Subcutaneous abdominal adipose tissue (tissue), 5 donors: ENCODE data around the gene DNER.
"Not testable (repeated sequence)": the region's sequence is repeated elsewhere in the genome, so short reads cannot be mapped to it uniquely, and the experiment has no call there.

Experiments used
- H3K27ac ChIP-seq: one replicate; pipeline ENCODE4 v1.7.0; 2013; ENCODE audit warnings: low read depth, mild to moderate bottlenecking, inconsistent platforms, low read length, moderate library complexity
- H3K27me3 ChIP-seq, 5 donors: one replicate each; pipeline ENCODE4 v1.7.0; 2013; ENCODE audit warnings: low read length in 5 of 5, inconsistent platforms in 1 of 5; ENCODE audit not compliant: control insufficient read depth in 5 of 5, insufficient read depth in 4 of 5
- H3K36me3 ChIP-seq, 5 donors: one replicate each; pipeline ENCODE4 v1.7.0; 2013; ENCODE audit warnings: low read length in 5 of 5; ENCODE audit not compliant: control insufficient read depth in 5 of 5, insufficient read depth in 5 of 5
- H3K4me1 ChIP-seq, 5 donors: one replicate each; pipeline ENCODE4 v1.7.0; 2013; ENCODE audit warnings: low read length in 5 of 5, mild to moderate bottlenecking in 3 of 5, moderate library complexity in 1 of 5; ENCODE audit not compliant: control insufficient read depth in 5 of 5, insufficient read depth in 5 of 5
- H3K4me3 ChIP-seq, 5 donors: one replicate each; pipeline ENCODE4 v1.7.0; 2013; ENCODE audit warnings: low read length in 5 of 5, low read depth in 1 of 5
- H3K9ac ChIP-seq, 5 donors: one replicate each; pipeline ENCODE4 v1.7.0; 2013; ENCODE audit warnings: low read length in 5 of 5, mild to moderate bottlenecking in 4 of 5, moderate library complexity in 3 of 5
- H3K9me3 ChIP-seq, 5 donors: one replicate each; pipeline ENCODE4 v1.7.0; 2013; ENCODE audit warnings: low read length in 5 of 5; ENCODE audit not compliant: control insufficient read depth in 5 of 5
- donor health status: healthy.
- donor health status: healthy.
- donor health status: healthy.
- donor health status: healthy.
- donor health status: healthy.

DNER gene

DNA sequence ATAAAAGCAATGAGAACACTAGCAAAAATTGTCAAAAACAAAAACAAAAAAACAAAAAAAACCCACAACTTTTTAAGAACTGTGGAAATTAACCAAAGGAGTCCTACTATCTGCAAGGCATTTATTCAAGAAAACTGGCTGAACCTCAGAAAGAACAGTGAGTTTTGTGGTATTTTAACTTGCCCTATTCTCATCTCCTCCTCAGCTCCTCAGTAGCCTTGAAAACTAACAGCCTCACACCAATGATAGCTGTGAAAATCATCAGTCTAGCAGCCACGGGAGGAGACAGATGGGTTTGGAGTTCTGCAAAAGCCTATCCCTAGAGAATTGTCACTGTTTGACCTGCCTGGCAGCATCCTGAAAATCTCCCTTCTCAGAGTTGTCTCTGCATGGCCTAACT lies 20.1 kb upstream of the DNER start:
- H3K4me1 ChIP-seq: no peaks in the 10 kb centered on the region
- no peak overlapping the region for H3K4me3 ChIP-seq
- H3K27me3 ChIP-seq: no peaks in the 10 kb centered on the region
- H3K36me3 ChIP-seq: no peaks in the 10 kb centered on the region
- no peak overlapping the region for H3K27ac ChIP-seq
- peaks cover 8 to 21% (median 16%) of the 10 kb centered on the region in 5 donors for H3K9me3 ChIP-seq
- no peak overlapping the region for H3K9ac ChIP-seq

DNA sequence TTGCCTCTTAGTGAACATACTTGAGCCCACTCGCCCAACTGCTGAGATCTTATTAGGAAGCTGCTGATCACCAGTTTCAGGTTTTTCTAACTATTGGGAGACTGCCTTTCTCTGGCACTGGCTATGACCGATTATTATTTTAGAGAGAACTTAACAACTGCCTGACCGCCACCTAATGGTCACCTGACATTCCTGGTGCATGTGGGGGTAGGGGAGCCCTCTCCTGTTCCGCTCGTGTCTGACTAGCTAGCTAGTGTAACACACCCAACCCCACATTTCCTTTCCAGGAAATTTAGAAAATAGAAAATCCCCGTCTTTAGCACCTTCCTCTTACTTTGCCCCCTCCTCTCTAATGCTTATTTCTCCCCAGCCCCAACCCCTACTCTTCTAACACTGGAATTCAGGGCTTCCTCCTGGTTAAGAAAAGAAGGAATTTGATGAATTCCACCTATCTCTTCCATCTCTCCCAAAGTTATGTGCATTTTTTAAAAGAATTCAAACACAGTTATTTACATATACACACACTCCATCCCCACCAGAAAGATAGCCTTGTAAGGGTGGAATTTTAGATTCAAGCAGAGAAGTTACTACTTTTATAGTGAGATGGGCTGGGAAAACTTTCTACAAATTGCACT lies 19.4 kb upstream of the DNER start:
- Histone ChIP-seq H3K9me3 (peaks cover 4 to 21% (median 9%) of the 10 kb centered on the region in 5 donors), H3K9ac (no peak overlapping the region), H3K27ac (no peak overlapping the region), H3K4me1 (no peaks in the 10 kb centered on the region), H3K27me3 (no peaks in the 10 kb centered on the region), H3K4me3 (no peak overlapping the region), H3K36me3 (no peaks in the 10 kb centered on the region)

DNA sequence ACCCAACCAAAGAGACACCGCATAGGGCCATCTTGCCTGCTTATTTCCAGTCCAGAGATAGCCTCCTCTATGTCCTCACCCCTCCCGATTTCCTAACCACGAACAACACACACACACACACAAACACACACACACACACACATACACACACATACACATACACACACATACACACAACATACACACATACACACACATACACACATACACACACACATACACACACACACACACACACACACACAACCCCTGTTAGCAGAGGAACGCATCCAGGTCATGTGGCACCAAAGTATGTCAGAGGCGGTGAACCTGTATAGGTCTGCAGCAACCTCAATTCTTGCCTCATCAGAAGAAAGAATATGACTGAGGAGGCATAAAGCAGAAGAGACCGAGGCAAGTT lies 18.5 kb upstream of the DNER start:
- Histone ChIP-seq H3K9ac (no peak overlapping the region), H3K36me3 (no peaks in the 10 kb centered on the region), H3K27ac (no peak overlapping the region), H3K4me1 (no peaks in the 10 kb centered on the region), H3K4me3 (no peak overlapping the region), H3K9me3 (peaks cover 3 to 14% (median 3%) of the 10 kb centered on the region in 5 donors), H3K27me3 (no peaks in the 10 kb centered on the region)

DNA sequence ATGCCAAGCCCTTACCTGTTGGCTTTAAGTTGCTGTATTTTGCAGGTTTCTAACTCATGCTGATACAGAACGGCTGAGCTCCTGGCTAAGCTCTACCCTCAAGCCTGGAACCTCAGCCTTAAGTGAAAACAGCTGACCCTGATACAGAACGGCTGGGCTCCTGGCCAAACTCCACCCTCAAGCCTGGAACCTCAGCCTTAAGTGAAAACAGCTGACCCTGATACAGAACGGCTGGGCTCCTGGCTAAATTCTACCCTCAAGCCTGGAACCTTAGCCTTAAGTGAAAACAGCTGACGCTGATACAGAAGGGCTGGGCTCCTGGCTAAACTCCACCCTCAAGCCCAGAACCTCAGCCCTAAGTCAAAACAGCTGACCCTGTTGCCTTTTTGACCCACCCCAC lies 17.6 kb upstream of the DNER start:
- no peaks in the 10 kb centered on the region for H3K36me3 ChIP-seq
- H3K27me3 ChIP-seq: no peaks in the 10 kb centered on the region
- peaks cover 0 to 9% (median 0%) of the 10 kb centered on the region in 5 donors for H3K9me3 ChIP-seq
- H3K27ac ChIP-seq: no peak overlapping the region
- no peaks in the 10 kb centered on the region for H3K4me1 ChIP-seq
- H3K4me3 ChIP-seq: no peak overlapping the region
- no peak overlapping the region for H3K9ac ChIP-seq

DNA sequence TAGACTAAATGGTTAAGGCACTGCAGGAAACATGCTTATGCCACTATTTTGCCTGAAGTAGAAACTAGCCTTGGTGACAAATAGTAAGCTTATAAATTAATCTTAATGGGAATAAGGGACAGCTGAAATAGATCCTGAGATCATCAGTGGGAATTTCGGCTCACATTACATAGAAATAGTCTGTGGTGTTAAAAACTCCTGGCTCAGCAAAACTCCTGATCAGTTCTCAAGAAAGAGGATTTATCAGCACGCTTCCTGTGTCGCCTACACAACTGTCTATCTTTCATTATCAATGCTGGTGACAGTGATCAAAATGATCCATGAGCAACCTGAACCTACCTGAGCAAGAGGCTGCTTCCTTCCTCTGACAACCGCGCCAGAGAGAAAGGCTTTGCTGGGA lies 17.0 kb upstream of the DNER start:
- Histone ChIP-seq H3K4me3 (no peak overlapping the region), H3K27me3 (no peaks in the 10 kb centered on the region), H3K9ac (no peak overlapping the region), H3K36me3 (no peaks in the 10 kb centered on the region), H3K27ac (no peak overlapping the region), H3K4me1 (no peaks in the 10 kb centered on the region), H3K9me3 (peaks cover 0 to 6% (median 0%) of the 10 kb centered on the region in 5 donors)

DNA sequence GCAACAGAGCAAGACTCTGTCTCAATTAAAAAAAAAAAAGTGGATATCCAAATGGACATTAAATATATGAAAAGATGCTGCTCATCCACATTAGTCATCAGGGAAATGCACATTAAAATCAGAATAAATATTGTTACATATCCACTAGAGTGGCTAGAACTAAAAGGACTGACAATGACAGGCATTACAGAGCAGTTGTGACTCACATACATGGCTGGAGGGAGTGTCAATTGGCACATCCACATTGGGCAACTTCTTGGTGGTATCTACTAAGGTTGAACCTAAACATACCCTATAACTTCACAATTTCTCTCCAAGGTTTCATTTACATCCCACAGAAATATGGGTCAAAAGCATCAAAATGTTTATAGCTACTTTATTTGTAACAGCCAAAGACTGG lies 14.0 kb upstream of the DNER start:
- Histone ChIP-seq H3K27ac (no peak overlapping the region), H3K4me1 (no peaks in the 10 kb centered on the region), H3K9ac (no peak overlapping the region), H3K9me3 (no peaks in the 10 kb centered on the region), H3K36me3 (no peaks in the 10 kb centered on the region), H3K4me3 (no peak overlapping the region), H3K27me3 (no peaks in the 10 kb centered on the region)

DNA sequence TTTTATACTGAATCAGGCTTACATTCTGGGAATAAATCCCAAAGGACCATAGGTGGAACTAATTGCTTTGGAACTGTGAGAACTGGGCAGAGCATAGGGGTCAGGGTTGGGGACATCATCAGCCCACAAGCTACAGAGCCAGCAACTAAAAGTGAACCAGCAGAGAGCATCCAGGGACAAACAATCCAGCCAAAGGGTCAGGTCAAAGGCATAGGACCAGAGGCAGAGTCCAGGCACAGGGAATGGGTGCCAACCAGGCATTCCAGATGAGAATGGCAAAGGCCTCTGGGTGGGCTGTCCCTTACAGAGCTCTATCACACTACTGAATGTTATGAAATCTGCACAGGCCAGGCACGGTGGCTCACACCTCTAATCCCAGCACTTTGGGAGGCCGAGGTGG lies 12.3 kb upstream of the DNER start:
- Histone ChIP-seq H3K27ac (no peak overlapping the region), H3K4me3 (no peak overlapping the region), H3K36me3 (no peaks in the 10 kb centered on the region), H3K4me1 (no peaks in the 10 kb centered on the region), H3K27me3 (no peaks in the 10 kb centered on the region), H3K9me3 (no peaks in the 10 kb centered on the region), H3K9ac (no peak overlapping the region)

DNA sequence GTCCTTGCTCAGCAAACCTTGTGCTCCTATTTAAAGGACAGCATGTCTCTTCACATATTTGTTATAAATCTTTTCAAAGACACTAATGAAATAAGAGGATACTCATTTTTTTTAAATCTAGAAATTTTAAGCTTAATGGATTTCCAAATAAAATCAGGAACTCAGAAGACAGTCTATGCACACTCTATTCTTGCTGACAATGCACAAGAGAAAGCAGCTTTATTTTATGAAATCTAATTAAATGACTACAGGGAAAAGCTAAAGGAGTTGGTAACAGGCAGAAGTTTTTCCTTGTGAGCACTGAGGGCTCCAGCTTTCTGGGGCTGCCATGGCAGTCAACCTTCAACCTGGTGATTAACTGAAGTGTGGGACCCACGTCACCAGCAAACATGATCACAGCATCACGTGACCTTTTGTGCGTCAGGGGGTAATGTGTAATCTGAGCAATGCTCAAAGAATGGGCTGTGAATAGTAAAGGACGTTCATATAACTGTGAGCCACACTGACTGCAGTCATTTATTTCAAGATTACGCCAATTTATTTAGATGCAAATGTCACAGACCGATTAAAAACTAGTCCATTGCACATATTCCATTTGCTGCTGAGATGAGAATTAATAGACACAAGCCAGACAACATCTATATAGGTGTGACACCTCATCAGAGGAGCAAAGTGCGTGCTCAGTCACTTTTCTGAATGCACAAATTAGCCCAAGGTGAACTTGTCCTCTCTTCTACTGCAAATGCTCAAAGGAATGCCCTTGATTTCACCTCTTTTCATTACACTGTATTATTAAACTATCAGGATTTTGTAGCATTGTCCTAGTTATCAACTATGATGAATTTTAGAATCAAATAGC lies 11.6 kb upstream of the DNER start:
- no peak overlapping the region for H3K27ac ChIP-seq
- H3K4me3 ChIP-seq: no peak overlapping the region
- no peak overlapping the region for H3K9ac ChIP-seq
- H3K27me3 ChIP-seq: no peaks in the 10 kb centered on the region
- H3K4me1 ChIP-seq: no peaks in the 10 kb centered on the region
- H3K36me3 ChIP-seq: no peaks in the 10 kb centered on the region
- no peaks in the 10 kb centered on the region for H3K9me3 ChIP-seq

DNA sequence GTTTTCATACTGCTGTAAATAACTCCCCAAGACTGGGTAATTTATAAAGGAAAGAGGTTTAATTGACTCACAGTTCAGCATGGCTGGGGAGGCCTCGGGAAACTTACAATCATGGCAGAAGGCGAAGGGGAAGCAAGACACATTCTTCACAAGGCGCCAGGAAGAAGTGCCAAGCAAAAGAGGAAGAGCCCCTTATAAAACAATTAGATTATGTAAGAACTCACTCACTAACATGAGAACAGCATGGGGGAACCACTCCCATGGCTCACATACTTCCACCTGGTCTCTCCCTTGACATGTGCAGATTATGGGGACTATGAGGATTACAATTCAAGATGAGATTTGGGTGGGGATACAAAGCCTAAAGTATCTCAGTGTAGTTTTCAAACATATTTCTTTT lies 8.8 kb upstream of the DNER start:
- H3K27me3 ChIP-seq: peaks cover 0 to 11% (median 5%) of the 10 kb centered on the region in 5 donors

DNA sequence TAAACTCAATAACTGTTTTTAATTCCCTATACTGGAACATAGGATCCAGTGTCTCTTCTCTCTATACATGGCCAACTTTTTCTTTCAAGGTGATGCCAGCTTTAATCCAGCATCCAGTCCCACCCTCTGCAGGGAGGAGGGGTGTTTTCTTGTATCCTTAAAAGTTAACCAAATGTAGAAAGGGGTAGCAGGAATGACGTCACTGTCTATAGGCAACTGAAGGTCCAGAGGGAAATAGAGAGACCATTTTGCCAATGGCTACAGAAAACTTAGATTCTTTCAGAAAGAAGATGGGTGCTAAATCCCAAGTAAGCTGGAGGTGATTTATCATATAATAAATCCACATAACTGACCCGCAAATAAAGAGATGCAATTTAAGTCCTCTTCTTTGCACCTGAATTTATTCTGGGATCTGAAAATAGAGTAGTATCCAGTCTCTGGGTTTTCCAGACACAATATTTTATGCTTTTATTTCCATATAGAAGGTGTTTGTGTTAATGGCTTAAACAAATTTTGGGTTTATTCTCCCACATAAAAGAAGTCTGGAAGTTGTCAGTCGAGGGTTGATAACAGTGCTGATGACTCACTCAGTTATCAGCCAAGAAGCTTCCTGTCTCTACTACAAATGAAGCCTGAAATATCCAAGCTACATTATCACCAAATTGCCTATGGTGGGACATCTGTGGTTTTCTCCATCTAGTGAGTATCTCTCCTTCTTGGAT lies 5.7 kb upstream of the DNER start:
- H3K36me3 ChIP-seq: no peaks in the 10 kb centered on the region

More for the DNA sequence above, 8.8 kb upstream of the DNER start:
- not testable (repeated sequence) for H3K36me3 ChIP-seq, H3K9ac ChIP-seq, H3K9me3 ChIP-seq, H3K27ac ChIP-seq, H3K4me1 ChIP-seq, H3K4me3 ChIP-seq

More for the DNA sequence above, 5.7 kb upstream of the DNER start:
- no peaks in the 10 kb centered on the region for H3K9me3 ChIP-seq
- no peak overlapping the region for H3K9ac ChIP-seq
- H3K27ac ChIP-seq: no peak overlapping the region
- peaks cover 0 to 3% (median 3%) of the 10 kb centered on the region in 5 donors for H3K4me1 ChIP-seq
- H3K27me3 ChIP-seq: peaks cover 4 to 23% (median 17%) of the 10 kb centered on the region in 5 donors
- no peak overlapping the region for H3K4me3 ChIP-seq
